H1 (cell line): Measurements from ENCODE around the gene ARRB1. TPM values are rescaled to one million over a fixed set of nuclear protein-coding genes. Genes with fewer than 3 reads are reported as not detected.
"Not testable (repeated sequence)": the region's sequence is repeated elsewhere in the genome, so short reads cannot be mapped to it uniquely, and the experiment has no call there.

Experiments
- CTCF ChIA-PET: fragments of 300-600 bp; sonication (Branson Sonifier 250); formaldehyde crosslinking; loops from one replicate; lab custom pipeline; 2021; ENCODE audit not compliant: partially characterized antibody; lab: Charles Lee
- POLR2A ChIA-PET: fragments of 300-600 bp; sonication (Branson Sonifier 250); formaldehyde crosslinking; loops from one replicate; lab custom pipeline; 2021; ENCODE audit warnings: inconsistent platforms; ENCODE audit not compliant: partially characterized antibody; lab: Charles Lee
- DNase-seq, 2 experiments: peaks; one replicate each; pipeline versions ENCODE4 v3.0.0 to v3.0.0-alpha.2; 2010 to 2022; ENCODE audit warnings: low spot score in 2 of 2, low read depth in 1 of 2, mixed read lengths in 1 of 2
- FAIRE-seq: peaks from 2 replicates; lab custom pipeline; 2011; peaks lifted over from hg19 to GRCh38; lab: Jason Lieb, UNC
- H2AFZ ChIP-seq: 2 replicates; pipeline ENCODE4 v1.8.1; 2012; ENCODE audit warnings: low read length, inconsistent platforms
- H2AK5ac ChIP-seq: 2 replicates; pipeline ENCODE4 v1.6.1; 2013; ENCODE audit warnings: low read depth, low read length
- H2BK120ac ChIP-seq: replicated peaks from 2 replicates; pipeline ENCODE3; 2013; ENCODE audit warnings: low read depth, low read length, inconsistent platforms
- H2BK12ac ChIP-seq: 2 replicates; pipeline ENCODE4 v1.6.1; 2013; ENCODE audit warnings: low read depth, low read length
- H2BK15ac ChIP-seq: 2 replicates; pipeline ENCODE4 v1.6.1; 2013; ENCODE audit warnings: low read length
- H2BK20ac ChIP-seq: 2 replicates; pipeline ENCODE4 v1.6.1; 2013; ENCODE audit warnings: low read length
- H2BK5ac ChIP-seq: 2 replicates; pipeline ENCODE4 v1.6.1; 2013; ENCODE audit warnings: low read depth, low read length
- H3K14ac ChIP-seq: 2 replicates; pipeline ENCODE4 v1.6.1; 2013; ENCODE audit warnings: inconsistent platforms; ENCODE audit not compliant: insufficient read length
- H3K18ac ChIP-seq: 2 replicates; pipeline ENCODE4 v1.6.1; 2013; ENCODE audit warnings: low read length; ENCODE audit errors: extremely low read depth
- H3K23ac ChIP-seq: 2 replicates; pipeline ENCODE4 v1.6.1; 2013; ENCODE audit warnings: inconsistent platforms; ENCODE audit not compliant: insufficient read length
- H3K23me2 ChIP-seq: 2 replicates; pipeline ENCODE4 v1.6.1; 2013; ENCODE audit warnings: low read depth, low read length
- H3K27ac ChIP-seq: 2 replicates; pipeline ENCODE4 v1.6.1; 2011; ENCODE audit warnings: low read depth, low read length, inconsistent platforms
- H3K27me3 ChIP-seq, 4 experiments: replicated peaks in 1 of 4; 1 replicate in 1 of 4; 2 replicates in 3 of 4; pipeline versions ENCODE4 v1.6.1 to v1.8.1; 2011 to 2013; ENCODE audit warnings: low read length in 3 of 4, mild to moderate bottlenecking in 3 of 4, inconsistent platforms in 2 of 4, mixed read lengths in 2 of 4, moderate library complexity in 1 of 4; ENCODE audit not compliant: control insufficient read depth in 3 of 4, insufficient read depth in 3 of 4; ENCODE audit errors: extremely low read depth in 1 of 4
- H3K36me3 ChIP-seq, 4 experiments: 2 replicates each; pipeline versions ENCODE4 v1.6.1 to v1.8.1; 2011 to 2013; ENCODE audit warnings: mild to moderate bottlenecking in 4 of 4, low read length in 3 of 4, moderate library complexity in 2 of 4, control low read depth in 1 of 4, inconsistent platforms in 1 of 4; ENCODE audit not compliant: insufficient read depth in 4 of 4, control insufficient read depth in 2 of 4
- H3K4ac ChIP-seq: replicated peaks from 2 replicates; pipeline ENCODE3; 2013; ENCODE audit warnings: low read length, low read depth, mixed read lengths, inconsistent platforms; ENCODE audit not compliant: insufficient read length
- H3K4me1 ChIP-seq, 4 experiments: replicated peaks in 1 of 4; 1 replicate in 1 of 4; 2 replicates in 3 of 4; pipeline versions ENCODE4 v1.6.1 to v1.8.1; 2011 to 2013; ENCODE audit warnings: low read length in 3 of 4, inconsistent platforms in 2 of 4, mixed read lengths in 1 of 4; ENCODE audit not compliant: insufficient read depth in 4 of 4, control insufficient read depth in 3 of 4
- H3K4me2 ChIP-seq, 2 experiments: 2 replicates each; pipeline versions ENCODE4 v1.6.1 to v1.8.1; 2011 to 2013; ENCODE audit warnings: low read depth in 2 of 2, low read length in 2 of 2, control low read depth in 1 of 2, inconsistent platforms in 1 of 2, mild to moderate bottlenecking in 1 of 2; ENCODE audit not compliant: insufficient read depth in 1 of 2
- H3K4me3 ChIP-seq, 4 experiments: fragments of 200-600, 300-600 bp in 1 of 4; sonication (generic), shearing (Covaris generic), sonication (Bioruptor Twin) in 1 of 4; 2 replicates each; pipeline versions ENCODE4 v1.5.1 to v1.8.1; 2011 to 2016; ENCODE audit warnings: low read length in 4 of 4, low read depth in 3 of 4, control low read depth in 2 of 4, inconsistent platforms in 2 of 4, mild to moderate bottlenecking in 2 of 4, mixed read lengths in 1 of 4, moderate library complexity in 1 of 4; ENCODE audit not compliant: insufficient read depth in 2 of 4; ENCODE audit errors: extremely low read depth in 1 of 4
- H3K56ac ChIP-seq: replicated peaks from 2 replicates; pipeline ENCODE3; 2013; ENCODE audit warnings: low read depth, mild to moderate bottlenecking, mixed read lengths, low read length, inconsistent platforms; ENCODE audit not compliant: insufficient read length
- H3K79me1 ChIP-seq: 2 replicates; pipeline ENCODE4 v1.6.1; 2013; ENCODE audit warnings: low read depth, low read length, control low read depth
- H3K79me2 ChIP-seq, 2 experiments: 2 replicates each; pipeline versions ENCODE4 v1.6.1 to v1.8.1; 2012 to 2013; ENCODE audit warnings: low read length in 2 of 2, mild to moderate bottlenecking in 2 of 2, inconsistent platforms in 1 of 2; ENCODE audit not compliant: insufficient read depth in 2 of 2, control insufficient read depth in 1 of 2
- H3K9ac ChIP-seq, 4 experiments: replicated peaks in 1 of 4; 1 replicate in 1 of 4; 2 replicates in 3 of 4; pipeline versions ENCODE4 v1.6.1 to v1.8.1; 2011 to 2013; ENCODE audit warnings: low read depth in 3 of 4, low read length in 3 of 4, control low read depth in 2 of 4, mild to moderate bottlenecking in 2 of 4, moderate library complexity in 2 of 4, inconsistent platforms in 1 of 4; ENCODE audit errors: extremely low read depth in 1 of 4
- H3K9me3 ChIP-seq, 2 experiments: 2 replicates each; pipeline versions ENCODE4 v1.6.1 to v1.8.1; 2012 to 2013; ENCODE audit warnings: mild to moderate bottlenecking in 2 of 2, moderate library complexity in 2 of 2, control low read depth in 1 of 2, inconsistent platforms in 1 of 2, low read depth in 1 of 2, low read length in 1 of 2, mixed read lengths in 1 of 2; ENCODE audit not compliant: insufficient read depth in 2 of 2
- H4K20me1 ChIP-seq, 2 experiments: replicated peaks in 1 of 2; 2 replicates each; pipeline versions ENCODE3 to v1.8.1; 2011 to 2013; ENCODE audit warnings: inconsistent platforms in 2 of 2, low read length in 2 of 2, mild to moderate bottlenecking in 1 of 2; ENCODE audit not compliant: insufficient read depth in 2 of 2, control insufficient read depth in 1 of 2
- H4K5ac ChIP-seq: 2 replicates; pipeline ENCODE4 v1.6.1; 2013; ENCODE audit warnings: low read length, low read depth, mixed read lengths, inconsistent platforms; ENCODE audit not compliant: insufficient read length
- H4K8ac ChIP-seq: 2 replicates; pipeline ENCODE4 v1.8.0; 2013; ENCODE audit warnings: mild to moderate bottlenecking, moderate library complexity, low read length, inconsistent platforms; ENCODE audit not compliant: insufficient read depth; ENCODE audit errors: extremely low read depth
- H4K91ac ChIP-seq: replicated peaks from 2 replicates; pipeline ENCODE3; 2013; ENCODE audit warnings: low read length, mixed read lengths, inconsistent platforms; ENCODE audit not compliant: insufficient read length
- WGBS, 2 experiments: shearing (Covaris generic) in 1 of 2; methylation state at CpG; one replicate each; pipeline versions ENCODE4 v1.1.6 to v1.1.7; 2013 to 2015; ENCODE audit warnings: low lambda C conversion rate in 2 of 2, mixed read lengths in 2 of 2, inconsistent platforms in 1 of 2, low coverage in 1 of 2, missing lambda C conversion rate in 1 of 2; ENCODE audit not compliant: insufficient replicate concordance in 2 of 2, insufficient coverage in 1 of 2, insufficient read length in 1 of 2; ENCODE audit errors: extremely low coverage in 1 of 2, missing lambda C conversion rate in 1 of 2; 5-methylcytosine and 5-hydroxymethylcytosine counted together
- polyA plus RNA-seq, 7 experiments: library from polyadenylated mRNA; depleted of rRNA in 3 of 7; stranded (reverse) in 5 of 7; unstranded in 2 of 7; fragments of >200 nt in 5 of 7; fragments of 200-250 nt in 2 of 7; gene quantifications; 1 replicate in 5 of 7; 2 replicates in 1 of 7; 4 replicates in 1 of 7; pipeline versions ENCODE4 v1.2.1 to v1.2.3, GENCODE V29; 2011 to 2013; ENCODE audit warnings: missing spikeins in 2 of 7, mixed read lengths in 2 of 7
- total RNA-seq: library from RNA; stranded (reverse); fragmentation: NEBNext Ultra II Directional; extraction: Animal tissue kit (Norgen Biotek cat#: 25700); gene quantifications from 2 replicates; pipeline ENCODE4 v1.2.1, GENCODE V29; 2021

The ARRB1 gene
- total and polyA plus RNA-seq, 2 of the 8 experiments (the other 6 are each of a cell fraction or from before 2014, with no cell fraction given): 9.4 to 31.8 TPM

DNA sequence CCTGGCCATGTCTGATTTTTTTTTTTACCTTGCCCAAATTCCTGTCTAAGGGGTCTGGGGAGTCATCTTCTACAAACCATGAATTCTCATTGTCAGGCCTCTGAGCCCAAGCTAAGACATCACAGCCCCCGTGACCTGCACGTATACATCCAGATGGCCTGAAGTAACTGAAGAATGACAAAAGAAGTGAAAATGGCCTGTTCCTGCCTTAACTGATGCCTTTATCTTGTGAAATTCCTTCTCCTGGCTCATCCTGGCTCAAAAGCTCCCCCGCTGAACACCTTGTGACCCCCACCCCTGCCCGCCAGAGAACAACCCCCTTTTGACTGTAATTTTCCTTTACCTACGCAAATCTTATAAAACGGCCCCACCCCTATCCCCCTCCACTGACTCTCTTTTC is 20.2 kb downstream of the ARRB1 start:
- H3K27ac ChIP-seq, H3K23me2 ChIP-seq, H3K9ac ChIP-seq, H3K4me3 ChIP-seq, H3K9me3 ChIP-seq, DNase-seq, H3K23ac ChIP-seq, H3K14ac ChIP-seq, H3K79me1 ChIP-seq, H2AFZ ChIP-seq, FAIRE-seq, H2BK120ac ChIP-seq, H3K27me3 ChIP-seq, H3K56ac ChIP-seq, H4K20me1 ChIP-seq, H3K36me3 ChIP-seq, H2BK15ac ChIP-seq, H4K8ac ChIP-seq, H4K91ac ChIP-seq, H3K79me2 ChIP-seq, H3K4ac ChIP-seq, H2AK5ac ChIP-seq, H4K5ac ChIP-seq: not testable (repeated sequence)
- CTCF ChIA-PET: interaction anchor here (1.2 to 11.1 kb wide), 9 partner anchors 10 to 94 kb away, joined by 3 to 167 read pairs (median 4); partner anchors contain the start of genes ARRB1 and TPBGL
- Histone ChIP-seq H3K18ac (peak overlapping the region; percentile 62; the same call in 1 of the 2 replicates), H2BK20ac (0 out of 2 replicates have a peak overlapping the region, but pooled peaks have one; percentile 97), H2BK5ac (peak overlapping the region; percentile 97; the same call in 1 of the 2 replicates), H3K4me1 (peaks cover 0 to 14% (median 8%) of the 10 kb centered on the region in 4 experiments; a peak in 6 of 7 replicates), H3K4me2 (peak overlapping the region in 1 of 2 experiments; percentile 28; a peak in 1 of 4 replicates), H2BK12ac (0 out of 2 replicates have a peak overlapping the region, but pooled peaks have one; percentile 75)
- 77% methylated on average over 5 of the region's 6 CpGs; no CpG with 5 or more reads in 1 of the 2 experiments for WGBS, 2 experiments
- POLR2A ChIA-PET: interaction anchor here (1.3 to 6.2 kb wide), 12 partner anchors 8 to 188 kb away, joined by 3 to 51 read pairs (median 14); partner anchors contain the start of gene ARRB1
